KBM-7 (cell line): ENCODE measurements around the gene FAM111B.

Source experiments
- DNase-seq: peaks from one replicate; pipeline ENCODE4 v3.0.0-alpha.2; 2015
- in situ Hi-C: fragments of 300-500 bp; cut with MboI; formaldehyde crosslinking; loops from 2 replicates; pipeline ENCODE4 v1.14.3; 2020; ENCODE audit warnings: low sequenced_read_pairs, low pct_unique_long_range_greater_than_20kb, mixed read lengths

The FAM111B gene

GRCh38 chr11:59144579-59145345, 37.7 kb downstream of the FAM111B start:
- in situ Hi-C loops, result no loop called here
- DNase-seq, result peak; percentile 94

GRCh38 chr11:59145534-59145933, 38.5 kb downstream of the FAM111B start:
- DNase-seq, result peak; percentile 50
- in situ Hi-C loops, result no loop called here

DNA sequence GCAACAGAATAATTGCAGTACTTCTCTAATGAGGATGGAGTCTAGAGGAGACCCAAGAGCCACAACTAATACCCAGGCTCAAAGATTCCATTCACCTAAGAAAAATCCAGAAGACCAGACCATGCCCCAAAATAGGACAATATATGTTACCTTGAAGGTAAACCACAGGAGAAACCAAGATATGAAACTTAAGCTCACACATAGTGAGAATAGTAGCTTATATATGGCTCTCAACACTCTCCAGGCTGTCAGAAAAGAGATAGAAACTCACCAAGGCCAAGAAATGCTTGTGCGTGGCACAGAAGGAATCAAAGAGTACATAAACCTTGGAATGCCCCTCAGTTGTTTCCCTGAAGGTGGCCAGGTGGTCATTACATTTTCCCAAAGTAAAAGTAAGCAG, 44.7 kb downstream of the FAM111B start:
- in situ Hi-C loops, result no loop called here
- DNase-seq, result no peak

- DNase-seq, result no peak
- in situ Hi-C loops, result no loop called here
These were observed 45.4 kb downstream of the FAM111B start for GRCh38 chr11:59152312-59152951.

GRCh38 chr11:59154610-59155009, 47.6 kb downstream of the FAM111B start:
- in situ Hi-C loops, result no loop called here
- DNase-seq, result no peak

DNA sequence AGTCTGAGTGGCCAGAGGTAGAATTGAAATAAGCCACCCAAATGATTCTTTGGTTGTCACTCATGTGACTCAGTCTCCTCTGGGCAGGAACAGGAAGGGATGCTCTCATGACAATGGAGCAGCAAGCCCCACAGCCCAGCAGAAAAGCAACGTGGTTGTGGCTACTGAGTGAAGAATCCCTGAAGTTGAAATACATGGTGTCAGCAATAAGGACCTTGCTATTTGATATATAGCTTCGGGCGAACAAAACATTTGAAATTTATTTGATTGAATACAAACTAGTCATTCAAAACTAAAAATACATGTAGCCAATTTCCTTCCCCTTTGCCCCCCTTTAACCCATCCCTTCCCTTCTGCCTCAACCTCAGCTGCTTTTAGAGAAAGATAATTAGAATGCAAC, 50.4 kb downstream of the FAM111B start:
- in situ Hi-C loops, result no loop called here

GRCh38 chr11:59158206-59159068, 51.4 kb downstream of the FAM111B start:
- in situ Hi-C loops, result no loop called here
- DNase-seq, result peak; percentile 81

More for the DNA sequence above, 50.4 kb downstream of the FAM111B start:
- no peak for DNase-seq

DNA sequence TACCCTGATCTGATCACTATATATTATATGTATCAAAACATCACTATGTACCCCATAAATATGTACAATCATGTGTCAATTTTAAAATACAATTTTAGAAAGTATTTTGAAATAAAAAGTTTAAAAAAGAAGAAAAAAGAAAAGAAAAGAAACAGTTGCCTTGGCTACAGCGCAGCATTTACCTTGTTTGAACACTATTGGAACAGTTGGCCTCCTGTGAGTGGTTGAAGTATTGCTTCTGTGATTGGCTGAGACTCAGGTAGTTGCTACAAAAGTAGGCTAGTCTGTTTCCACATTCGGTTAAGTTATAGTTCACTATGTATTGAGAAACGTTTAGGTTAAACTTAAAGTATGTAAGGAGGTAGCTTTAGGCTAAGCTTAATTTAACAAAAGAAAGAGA, 57.0 kb downstream of the FAM111B start:
- DNase-seq, result no peak
- in situ Hi-C loops, result no loop called here

- in situ Hi-C loops, result no loop called here
- DNase-seq, result peak; percentile 95
These were observed 64.7 kb downstream of the FAM111B start, which contains the start of gene DTX4 for GRCh38 chr11:59171508-59172322. TSS of gene DTX4 (plus strand) at chr11:59172132. CDS start at chr11:59172596, 464 bp downstream.

DNA sequence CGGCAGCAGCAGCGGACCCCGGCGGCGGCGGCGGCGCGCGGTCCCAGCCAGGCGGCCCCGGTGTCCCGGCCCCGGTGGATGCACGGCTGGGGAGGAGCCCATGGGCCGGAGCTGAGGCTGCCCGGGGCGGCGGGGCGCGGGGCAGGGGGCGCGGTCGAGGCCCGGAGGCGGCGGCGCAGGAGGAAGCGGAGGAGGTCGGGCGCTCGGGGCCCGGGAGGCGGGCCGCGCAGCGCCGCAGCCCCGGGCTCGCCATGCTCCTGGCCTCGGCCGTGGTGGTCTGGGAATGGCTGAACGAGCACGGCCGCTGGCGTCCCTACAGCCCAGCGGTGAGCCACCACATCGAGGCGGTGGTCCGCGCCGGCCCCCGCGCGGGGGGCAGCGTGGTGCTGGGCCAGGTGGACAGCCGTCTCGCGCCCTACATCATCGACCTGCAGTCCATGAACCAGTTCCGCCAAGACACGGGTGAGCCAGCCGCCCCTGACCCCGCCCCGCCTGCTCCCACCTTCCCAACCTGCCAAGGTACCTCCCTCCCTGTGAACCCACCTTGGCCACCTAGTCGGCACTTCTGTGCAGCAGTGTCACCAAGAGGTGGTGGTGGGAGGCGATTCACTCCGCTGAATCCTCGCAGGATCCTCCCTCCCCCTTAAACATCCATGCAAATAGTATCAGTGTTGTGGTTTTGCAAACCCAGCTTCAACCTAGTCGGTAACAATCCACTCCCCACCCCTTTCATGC, 65.5 kb downstream of the FAM111B start:
- DNase-seq, result peak; percentile 48
- in situ Hi-C loops, result no loop called here

- no peak for DNase-seq
- in situ Hi-C loops, result no loop called here
These were observed 66.3 kb downstream of the FAM111B start for GRCh38 chr11:59173080-59173963.

DNA sequence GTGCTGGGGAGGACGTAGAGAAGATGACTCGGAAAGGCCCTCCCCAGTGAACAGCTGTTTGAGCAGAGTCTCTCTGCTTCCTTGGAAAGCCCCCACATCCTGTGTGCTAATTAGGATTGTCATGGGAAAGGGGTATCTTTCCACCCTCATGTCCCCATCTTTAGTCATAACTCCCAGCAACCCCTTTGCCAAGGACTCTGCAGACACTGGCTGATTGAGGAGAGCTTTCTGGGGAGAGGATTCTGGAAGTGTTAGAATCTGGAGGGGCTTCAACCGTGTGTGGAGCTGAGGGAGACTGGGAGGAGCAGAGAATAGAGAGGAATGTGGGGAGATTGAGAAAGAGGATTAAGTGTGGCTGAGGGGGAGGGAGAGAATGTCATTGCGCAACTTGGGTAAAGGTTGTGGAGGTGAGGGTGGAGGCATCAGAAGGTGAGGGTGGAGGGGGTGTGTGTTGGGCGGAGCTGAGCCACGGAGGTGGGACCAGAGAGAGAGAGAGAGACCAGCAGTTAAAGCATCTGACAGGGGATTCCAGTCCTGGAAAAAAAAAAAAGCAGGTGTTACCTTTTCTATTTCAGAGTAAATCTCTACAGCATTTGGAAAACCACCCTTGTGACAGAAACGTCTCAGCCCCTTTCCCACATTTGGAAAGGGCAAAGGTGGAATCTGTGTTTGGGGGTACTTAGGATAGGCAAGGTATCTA, 67.1 kb downstream of the FAM111B start:
- DNase-seq, result peak; percentile 35
- in situ Hi-C loops, result no loop called here

DNA sequence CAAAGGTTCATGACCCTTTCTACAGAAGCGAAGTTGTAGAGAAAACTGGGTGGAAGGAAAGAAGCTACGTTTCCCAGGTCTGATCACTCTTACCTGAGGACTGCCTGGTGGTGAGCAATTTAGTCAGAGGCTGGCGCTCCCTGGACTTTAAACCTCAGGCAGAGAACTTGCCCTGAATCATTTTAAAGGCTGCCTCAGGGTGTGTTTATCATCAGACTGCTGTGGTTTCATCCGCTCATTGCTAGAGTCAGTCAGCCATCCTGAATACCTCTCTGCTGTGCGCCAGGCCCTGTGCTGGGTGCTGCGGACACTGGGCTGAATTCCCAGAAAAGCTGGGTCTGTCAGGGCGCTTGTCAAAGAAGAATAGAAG, 67.6 kb downstream of the FAM111B start:
- DNase-seq, result no peak
- in situ Hi-C loops, result no loop called here

- DNase-seq, result no peak
- in situ Hi-C loops, result no loop called here
These were observed 68.1 kb downstream of the FAM111B start for GRCh38 chr11:59175091-59175501.

DNA sequence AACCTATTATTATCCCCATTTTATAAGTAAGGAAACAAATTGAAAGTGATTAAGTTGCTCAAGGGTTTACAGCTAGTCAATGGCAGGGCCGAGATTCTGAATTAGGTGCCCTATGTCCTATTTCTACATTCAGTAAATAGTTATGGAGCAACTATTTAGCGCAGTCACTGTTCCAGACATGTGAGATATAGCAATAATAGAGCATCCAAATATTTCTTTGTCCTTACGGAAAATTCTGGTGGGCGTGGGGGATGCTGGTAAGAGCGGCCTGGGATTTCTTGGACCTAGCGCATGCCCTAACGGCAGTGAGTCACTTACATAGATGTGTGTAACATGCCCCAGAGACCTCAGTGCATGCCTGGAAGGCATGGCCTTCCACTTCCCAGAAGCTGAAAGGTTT, 69.3 kb downstream of the FAM111B start:
- DNase-seq, result no peak
- in situ Hi-C loops, result no loop called here
